Breast epithelium (tissue), 4 donors: ENCODE measurements around the gene TNFRSF18. TPM values are rescaled to one million over a fixed set of nuclear protein-coding genes. Genes with fewer than 3 reads are reported as not detected.

Source experiments
- DNase-seq, 2 donors: peaks; one replicate each; pipeline ENCODE4 v3.0.0-alpha.2; 2019; ENCODE audit warnings: low spot score in 2 of 2
- H3K27ac ChIP-seq, 2 donors: fragments of 200-600 bp; sonication (generic) in 1 of 2; one replicate each; pipeline ENCODE4 v1.5.1; 2016 to 2019; ENCODE audit warnings: mild to moderate bottlenecking in 1 of 2
- H3K27me3 ChIP-seq, 2 donors: fragments of 200-600 bp; sonication (generic) in 1 of 2; one replicate each; pipeline versions ENCODE4 v1.5.1 to v1.6.0; 2017 to 2019; ENCODE audit warnings: control low read depth in 1 of 2, mild to moderate bottlenecking in 1 of 2
- H3K36me3 ChIP-seq: fragments of 200-600 bp; one replicate; pipeline ENCODE4 v1.5.1; 2019
- H3K4me1 ChIP-seq, 2 donors: fragments of 200-600 bp; sonication (generic); one replicate each; pipeline ENCODE4 v1.5.1; 2016 to 2019; ENCODE audit warnings: control low read depth in 1 of 2
- H3K4me3 ChIP-seq, 3 donors: fragments of 200-600 bp; sonication (generic); 1 replicate in 2 of 3; 2 replicates in 1 of 3; pipeline ENCODE4 v1.5.1; 2016 to 2019; ENCODE audit warnings: mild to moderate bottlenecking in 3 of 3, moderate library complexity in 2 of 3
- H3K9me3 ChIP-seq, 2 donors: fragments of 200-600 bp; sonication (generic) in 1 of 2; one replicate each; pipeline ENCODE4 v1.5.1; 2016 to 2019; ENCODE audit warnings: control low read depth in 1 of 2
- POLR2A ChIP-seq: fragments of 450-650 bp; IDR thresholded peaks from one replicate; pipeline ENCODE4 v1.6.1; 2016; ENCODE audit warnings: antibody characterized with exemption, mild to moderate bottlenecking, moderate library complexity
- POLR2AphosphoS5 ChIP-seq, 3 donors: sonication (generic); formaldehyde crosslinking; IDR thresholded peaks; one replicate each; pipeline ENCODE4 v1.6.1; 2017; ENCODE audit warnings: antibody characterized with exemption in 3 of 3
- intact Hi-C: fragments of 100-400 bp; cut with DNase I; formaldehyde crosslinking; loops from one replicate; pipeline ENCODE4 v1.15.1; 2023; ENCODE audit warnings: low total_unique reads
- total RNA-seq, 3 donors: library from RNA; depleted of rRNA; stranded (reverse); fragments of >200 nt; gene quantifications; one replicate each; pipeline ENCODE4 v1.1.0, GENCODE V29; 2016
- TF ChIP-seq, protein P1 (sequence below), 3 donors: fragments of 450-650 bp; IDR thresholded peaks; one replicate each; pipeline ENCODE4 v1.5.1; 2016 to 2017; ENCODE audit warnings: antibody characterized with exemption in 3 of 3, mild to moderate bottlenecking in 3 of 3, moderate library complexity in 3 of 3

Gene TNFRSF18
- total RNA-seq, 3 donors from 2014 or later, result 1.9 to 5.9 TPM; not detected in 1

DNA sequence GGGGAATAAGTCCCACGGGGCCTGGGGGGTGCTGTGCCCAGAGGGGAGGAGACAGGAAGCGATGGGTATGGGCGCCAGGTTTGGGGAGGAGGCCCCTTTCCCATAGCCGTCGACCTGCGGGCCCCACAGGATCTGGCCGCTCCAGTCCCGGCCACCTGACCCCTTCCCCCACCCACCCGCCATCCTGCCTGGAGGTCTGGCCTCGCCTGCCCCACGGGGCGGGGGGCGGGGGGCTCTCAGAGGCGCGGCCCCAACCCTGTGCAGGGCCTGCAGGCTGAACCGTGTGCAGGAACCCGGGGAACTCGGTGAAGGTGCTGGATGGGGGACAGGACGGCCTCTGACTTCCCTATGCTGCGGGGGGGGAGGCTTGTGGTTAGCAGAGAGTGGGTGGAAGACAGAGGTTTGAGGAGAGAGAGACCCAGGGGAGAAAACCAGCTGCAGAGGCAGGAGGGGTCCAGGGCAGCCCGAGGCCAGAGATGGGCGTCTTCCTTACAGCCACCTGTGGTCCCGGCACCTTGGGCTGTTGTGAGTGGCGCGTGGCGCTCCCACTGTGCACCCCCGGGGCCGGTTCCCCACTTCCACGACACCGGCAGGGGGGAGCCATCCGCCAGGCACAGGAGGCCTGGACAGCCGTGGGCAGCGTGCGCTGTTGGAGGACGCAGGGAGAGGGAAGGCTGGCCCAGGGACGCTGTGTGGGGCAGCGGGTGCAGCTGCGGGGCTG lies 2.5 kb upstream of the TNFRSF18 start:
- DNase-seq, result no peak
- Histone ChIP-seq H3K9me3 (no peaks in the 10 kb centered on the region), H3K4me1 (peaks cover 0 to 11% of the 10 kb centered on the region in 2 donors), H3K27ac (peak overlapping the region; percentile 61 to 81), H3K27me3 (no peaks in the 10 kb centered on the region), H3K4me3 (peak overlapping the region; percentile 16 to 67 (median 45)), H3K36me3 (no peaks in the 10 kb centered on the region)
- intact Hi-C loops, result no loop called here
- no peak for TF ChIP-seq POLR2A
- TF ChIP-seq, protein P1, sequence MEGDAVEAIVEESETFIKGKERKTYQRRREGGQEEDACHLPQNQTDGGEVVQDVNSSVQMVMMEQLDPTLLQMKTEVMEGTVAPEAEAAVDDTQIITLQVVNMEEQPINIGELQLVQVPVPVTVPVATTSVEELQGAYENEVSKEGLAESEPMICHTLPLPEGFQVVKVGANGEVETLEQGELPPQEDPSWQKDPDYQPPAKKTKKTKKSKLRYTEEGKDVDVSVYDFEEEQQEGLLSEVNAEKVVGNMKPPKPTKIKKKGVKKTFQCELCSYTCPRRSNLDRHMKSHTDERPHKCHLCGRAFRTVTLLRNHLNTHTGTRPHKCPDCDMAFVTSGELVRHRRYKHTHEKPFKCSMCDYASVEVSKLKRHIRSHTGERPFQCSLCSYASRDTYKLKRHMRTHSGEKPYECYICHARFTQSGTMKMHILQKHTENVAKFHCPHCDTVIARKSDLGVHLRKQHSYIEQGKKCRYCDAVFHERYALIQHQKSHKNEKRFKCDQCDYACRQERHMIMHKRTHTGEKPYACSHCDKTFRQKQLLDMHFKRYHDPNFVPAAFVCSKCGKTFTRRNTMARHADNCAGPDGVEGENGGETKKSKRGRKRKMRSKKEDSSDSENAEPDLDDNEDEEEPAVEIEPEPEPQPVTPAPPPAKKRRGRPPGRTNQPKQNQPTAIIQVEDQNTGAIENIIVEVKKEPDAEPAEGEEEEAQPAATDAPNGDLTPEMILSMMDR (IDR thresholded peaks at IDR 0.05), result no peak

DNA sequence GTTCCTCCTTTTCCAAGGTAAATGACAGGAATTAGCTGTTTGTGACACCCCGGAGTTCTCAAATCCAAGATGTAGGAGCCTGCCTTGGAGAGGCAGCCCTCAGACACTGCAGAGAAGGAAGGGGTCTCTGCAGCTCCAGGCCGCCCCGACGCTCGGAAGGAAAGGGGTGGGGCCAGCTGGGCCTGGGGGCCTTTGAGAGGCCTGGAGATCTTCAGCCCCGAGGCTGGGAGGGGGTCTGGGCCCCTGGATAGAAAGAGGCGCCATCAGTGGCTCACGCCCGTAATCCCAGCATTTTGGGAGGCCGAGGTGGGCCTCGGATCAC lies 1.1 kb upstream of the TNFRSF18 start:
- peaks cover 0 to 11% of the 10 kb centered on the region in 2 donors for H3K4me1 ChIP-seq
- TF ChIP-seq POLR2AphosphoS5 (IDR thresholded peaks at IDR 0.05) (no peak), POLR2A (no peak)
- peak overlapping the region in 1 of 3 donors; percentile 67 for H3K4me3 ChIP-seq
- no peaks in the 10 kb centered on the region for H3K27me3 ChIP-seq
- intact Hi-C loops, result no loop called here
- H3K27ac ChIP-seq, result peak overlapping the region in 1 of 2 donors; percentile 81
- H3K36me3 ChIP-seq, result no peaks in the 10 kb centered on the region
- DNase-seq, result no peak
- no peaks in the 10 kb centered on the region for H3K9me3 ChIP-seq

DNA sequence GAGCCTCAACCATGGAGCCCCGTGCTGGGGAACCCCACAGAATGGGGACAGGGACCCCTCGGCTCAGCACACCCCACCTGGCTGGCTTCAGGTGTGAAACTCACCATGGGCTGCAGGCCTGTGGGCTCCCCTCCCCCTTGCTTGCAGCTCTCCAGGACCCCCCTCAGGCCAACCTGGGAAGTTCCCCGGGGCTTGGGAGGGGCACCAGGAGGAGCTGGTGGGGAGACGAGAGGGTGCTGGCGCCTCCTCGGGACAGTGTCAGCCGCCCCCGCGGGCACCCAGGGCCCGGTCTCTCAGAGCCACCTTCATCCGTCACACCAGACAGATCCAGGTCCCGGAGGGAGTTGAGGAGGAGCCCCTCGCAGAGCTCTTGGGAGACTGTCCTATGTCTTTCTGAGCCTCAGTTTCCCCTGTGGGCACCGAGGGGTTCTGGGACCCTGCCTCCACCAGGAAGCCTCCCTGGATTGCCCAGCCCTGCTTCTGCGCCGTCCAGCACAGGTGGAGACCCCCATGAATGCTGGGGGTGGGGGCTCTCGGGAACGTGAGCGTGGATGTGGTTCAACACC lies 657 bp upstream of the TNFRSF18 start:
- Histone ChIP-seq H3K4me3 (peak overlapping the region in 1 of 3 donors; percentile 57), H3K4me1 (peaks cover 0 to 11% of the 10 kb centered on the region in 2 donors), H3K27ac (no peak overlapping the region), H3K9me3 (no peaks in the 10 kb centered on the region), H3K36me3 (no peaks in the 10 kb centered on the region), H3K27me3 (no peaks in the 10 kb centered on the region)
- intact Hi-C loops, result no loop called here
- DNase-seq, result no peak
- TF ChIP-seq POLR2AphosphoS5 (IDR thresholded peaks at IDR 0.05) (no peak), POLR2A (no peak)
- TF ChIP-seq, protein P1 (IDR thresholded peaks at IDR 0.05), result no peak

DNA sequence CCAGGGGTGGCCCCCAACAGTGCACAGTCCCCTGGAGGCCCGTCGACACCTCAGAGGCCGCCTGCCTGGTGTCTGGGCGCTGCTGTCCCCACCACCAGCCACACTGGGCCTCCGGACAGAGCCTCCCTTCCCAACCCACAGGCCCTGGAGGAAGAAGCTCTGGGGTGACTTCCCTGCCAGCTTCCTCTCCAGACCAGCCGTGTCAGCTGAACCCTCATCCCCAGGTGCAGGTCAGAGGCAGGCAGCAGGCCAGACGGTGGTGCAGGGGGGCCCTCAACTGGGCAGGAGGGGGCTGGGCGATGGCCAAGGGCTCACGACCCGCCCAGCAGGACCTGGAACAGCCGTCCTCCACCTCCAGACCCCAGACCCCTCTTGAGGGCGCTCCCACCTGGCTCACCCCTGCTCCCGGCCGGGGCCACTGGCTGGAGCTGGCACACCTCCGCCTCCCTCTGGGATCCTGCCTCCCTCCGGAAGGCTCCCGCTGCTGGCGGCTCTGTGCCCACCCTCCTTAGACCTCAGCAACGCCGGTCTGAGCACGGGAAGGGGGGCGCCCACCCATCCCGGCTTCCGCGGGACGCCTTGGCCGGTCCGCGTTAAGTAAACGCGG lies 520 bp downstream of the TNFRSF18 start:
- H3K27ac ChIP-seq, result no peak overlapping the region
- H3K27me3 ChIP-seq, result no peaks in the 10 kb centered on the region
- intact Hi-C loops, result no loop called here

DNA sequence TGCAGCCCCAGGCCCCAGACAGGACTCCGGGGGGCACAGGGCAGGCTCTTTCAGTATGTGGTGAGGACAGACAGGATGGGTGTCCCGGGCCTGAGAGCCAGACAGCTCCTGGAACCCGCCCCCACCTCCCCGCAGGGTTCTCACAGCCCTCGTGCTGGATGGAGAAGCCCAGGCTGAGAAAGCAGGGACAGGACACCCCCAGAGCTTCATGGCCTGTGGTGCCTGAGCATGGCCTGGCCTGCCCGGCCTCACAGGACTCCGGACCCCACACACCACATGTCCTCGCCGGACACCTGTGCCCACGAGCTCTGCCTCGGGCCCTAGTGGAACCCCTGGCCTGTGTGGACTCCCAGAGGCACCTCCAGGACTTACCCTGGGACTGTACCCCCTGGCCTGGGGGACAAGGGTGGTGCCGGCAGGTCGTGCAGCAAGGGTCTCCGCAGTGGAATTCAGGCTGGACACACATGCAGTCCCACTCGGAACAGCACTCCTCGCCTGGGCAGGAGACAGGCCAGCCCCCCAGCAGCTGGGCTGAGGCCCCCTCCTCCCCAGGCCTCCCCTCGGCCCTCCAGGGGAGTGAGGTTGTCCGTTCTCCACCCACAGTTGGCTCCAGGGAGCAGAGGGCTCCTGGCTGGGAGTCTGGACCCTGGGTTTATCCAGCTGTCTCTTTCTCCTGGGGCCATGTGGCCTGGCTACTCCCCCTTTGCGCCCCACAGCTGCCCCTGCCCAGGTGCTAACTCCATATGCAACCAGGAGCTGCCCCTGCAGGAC lies 1.2 kb downstream of the TNFRSF18 start:
- H3K4me3 ChIP-seq, result no peak overlapping the region
- intact Hi-C loops, result no loop called here
- H3K9me3 ChIP-seq, result no peaks in the 10 kb centered on the region
- no peaks in the 10 kb centered on the region for H3K27me3 ChIP-seq
- no peaks in the 10 kb centered on the region for H3K36me3 ChIP-seq
- TF ChIP-seq, protein P1 (IDR thresholded peaks at IDR 0.05), result no peak
- TF ChIP-seq POLR2A, result no peak
- TF ChIP-seq POLR2AphosphoS5 (IDR thresholded peaks at IDR 0.05), result no peak
- no peak for DNase-seq
- no peak overlapping the region for H3K27ac ChIP-seq
- peaks cover 0 to 11% of the 10 kb centered on the region in 2 donors for H3K4me1 ChIP-seq

More for the DNA sequence above, 520 bp downstream of the TNFRSF18 start:
- Histone ChIP-seq H3K9me3 (no peaks in the 10 kb centered on the region), H3K4me3 (peak overlapping the region; percentile 10 to 57 (median 34)), H3K4me1 (peaks cover 0 to 11% of the 10 kb centered on the region in 2 donors), H3K36me3 (no peaks in the 10 kb centered on the region)
- no peak for TF ChIP-seq POLR2AphosphoS5 (IDR thresholded peaks at IDR 0.05)
- TF ChIP-seq POLR2A, result no peak
- TF ChIP-seq, protein P1 (IDR thresholded peaks at IDR 0.05), result no peak
- no peak for DNase-seq
